ENCODE measurements around the gene GPR78.

DNA sequence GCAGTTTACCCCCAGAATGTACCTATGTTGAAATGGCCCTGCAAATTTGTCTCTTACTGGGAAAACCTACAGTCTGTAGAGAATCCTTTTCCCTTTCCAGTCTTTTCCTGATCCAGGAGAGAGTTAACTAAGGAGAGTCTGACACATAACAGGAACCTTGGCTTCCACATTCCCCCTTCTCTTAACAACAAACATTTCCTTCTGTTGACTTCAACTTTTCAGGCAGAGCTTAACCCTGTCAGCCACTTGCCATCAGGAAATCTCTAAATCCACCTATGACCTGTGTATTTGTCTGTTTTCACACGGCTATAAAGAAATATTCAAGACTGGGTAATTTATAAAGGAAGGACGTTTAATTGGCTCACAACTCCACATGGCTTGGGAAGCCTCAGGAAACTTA is 45.6 kb upstream of the GPR78 start:
- TF ChIP-seq, protein P1, sequence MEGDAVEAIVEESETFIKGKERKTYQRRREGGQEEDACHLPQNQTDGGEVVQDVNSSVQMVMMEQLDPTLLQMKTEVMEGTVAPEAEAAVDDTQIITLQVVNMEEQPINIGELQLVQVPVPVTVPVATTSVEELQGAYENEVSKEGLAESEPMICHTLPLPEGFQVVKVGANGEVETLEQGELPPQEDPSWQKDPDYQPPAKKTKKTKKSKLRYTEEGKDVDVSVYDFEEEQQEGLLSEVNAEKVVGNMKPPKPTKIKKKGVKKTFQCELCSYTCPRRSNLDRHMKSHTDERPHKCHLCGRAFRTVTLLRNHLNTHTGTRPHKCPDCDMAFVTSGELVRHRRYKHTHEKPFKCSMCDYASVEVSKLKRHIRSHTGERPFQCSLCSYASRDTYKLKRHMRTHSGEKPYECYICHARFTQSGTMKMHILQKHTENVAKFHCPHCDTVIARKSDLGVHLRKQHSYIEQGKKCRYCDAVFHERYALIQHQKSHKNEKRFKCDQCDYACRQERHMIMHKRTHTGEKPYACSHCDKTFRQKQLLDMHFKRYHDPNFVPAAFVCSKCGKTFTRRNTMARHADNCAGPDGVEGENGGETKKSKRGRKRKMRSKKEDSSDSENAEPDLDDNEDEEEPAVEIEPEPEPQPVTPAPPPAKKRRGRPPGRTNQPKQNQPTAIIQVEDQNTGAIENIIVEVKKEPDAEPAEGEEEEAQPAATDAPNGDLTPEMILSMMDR (IDR thresholded peaks at IDR 0.05; ENCODE audit: low read depth, low read length, missing input control), result no peak
- TF ChIP-seq YY1 (IDR thresholded peaks at IDR 0.05), result no peak
- TF ChIP-seq TAF1 (conservative IDR thresholded peaks at IDR 0.05), result no peak
- no peak for TF ChIP-seq RAD21 (IDR thresholded peaks at IDR 0.05)
